ENCODE data around the gene ZSWIM6.

Gene ZSWIM6

GRCh38 chr5:61450493-61451279 lies 118.6 kb downstream of the ZSWIM6 start:
- TF ChIP-seq CTCF (IDR thresholded peaks at IDR 0.05): no peak

- no peak for TF ChIP-seq CTCF (IDR thresholded peaks at IDR 0.05)
Observed at GRCh38 chr5:61455179-61456006, 123.3 kb downstream of the ZSWIM6 start.

GRCh38 chr5:61460471-61460870 lies 128.4 kb downstream of the ZSWIM6 start:
- TF ChIP-seq CTCF (IDR thresholded peaks at IDR 0.05): no peak

- no peak for TF ChIP-seq CTCF (IDR thresholded peaks at IDR 0.05)
Observed at GRCh38 chr5:61461417-61461816, 129.4 kb downstream of the ZSWIM6 start.

GRCh38 chr5:61461926-61462325 lies 129.9 kb downstream of the ZSWIM6 start:
- no peak for TF ChIP-seq CTCF (IDR thresholded peaks at IDR 0.05)

- no peak for TF ChIP-seq CTCF (IDR thresholded peaks at IDR 0.05)
Observed at GRCh38 chr5:61463596-61463995, 131.5 kb downstream of the ZSWIM6 start.

GRCh38 chr5:61464512-61464911 lies 132.5 kb downstream of the ZSWIM6 start:
- TF ChIP-seq CTCF (IDR thresholded peaks at IDR 0.05): no peak
